GM23338 (cell line): Measurements from ENCODE around the gene UBL5. TPM values are rescaled to one million over a fixed set of nuclear protein-coding genes. Genes with fewer than 3 reads are reported as not detected.

Experiments used
- ATAC-seq: fragments of 200-7000 bp; cut with Tn5 transposase; 3 replicates; pipeline ENCODE4 v1.9.1; 2020
- DNase-seq: peaks from one replicate; pipeline ENCODE4 v3.0.0-alpha.2; 2015; ENCODE audit warnings: low spot score
- H2AFZ ChIP-seq: fragments of 200-600 bp; sonication (generic); 2 replicates; pipeline ENCODE4 v1.8.0; 2016; ENCODE audit warnings: antibody characterized with exemption, mild to moderate bottlenecking, moderate library complexity
- H3F3A ChIP-seq: fragments of 200-600 bp; sonication (generic); replicated peaks from 2 replicates; pipeline ENCODE4 v1.8.0; 2017; ENCODE audit warnings: antibody characterized with exemption, mixed run types, low read depth
- H3K27ac ChIP-seq: fragments of 200-600 bp; sonication (generic); 2 replicates; pipeline ENCODE4 v1.6.1; 2016; ENCODE audit warnings: low read depth
- H3K27me3 ChIP-seq: fragments of 200-600 bp; sonication (generic); 2 replicates; pipeline ENCODE4 v1.8.0; 2016; ENCODE audit warnings: mild to moderate bottlenecking, mixed run types, moderate library complexity; ENCODE audit not compliant: insufficient read depth
- H3K36me3 ChIP-seq: fragments of 200-600 bp; sonication (generic); 2 replicates; pipeline ENCODE4 v1.8.0; 2016; ENCODE audit warnings: mild to moderate bottlenecking; ENCODE audit not compliant: insufficient read depth
- H3K4me1 ChIP-seq: fragments of 200-600 bp; sonication (generic); 2 replicates; pipeline ENCODE4 v1.8.0; 2016; ENCODE audit warnings: mild to moderate bottlenecking, moderate library complexity; ENCODE audit not compliant: insufficient read depth
- H3K4me2 ChIP-seq: fragments of 200-600 bp; sonication (generic); 2 replicates; pipeline ENCODE4 v1.7.1; 2017; ENCODE audit warnings: mixed run types
- H3K4me3 ChIP-seq: fragments of 200-600 bp; sonication (generic); 2 replicates; pipeline ENCODE4 v1.6.1; 2016; ENCODE audit warnings: mixed run types
- H3K79me2 ChIP-seq: fragments of 200-600 bp; sonication (generic); replicated peaks from 2 replicates; pipeline ENCODE4 v1.8.0; 2017; ENCODE audit warnings: mild to moderate bottlenecking; ENCODE audit not compliant: insufficient read depth
- H3K9me2 ChIP-seq: fragments of 200-600 bp; sonication (generic); 2 replicates; pipeline ENCODE4 v1.8.0; 2017; ENCODE audit not compliant: insufficient read depth
- H4K20me1 ChIP-seq: fragments of 200-600 bp; sonication (generic); replicated peaks from 2 replicates; pipeline ENCODE4 v1.8.0; 2017; ENCODE audit warnings: mild to moderate bottlenecking; ENCODE audit not compliant: insufficient read depth
- H3K27ac Mint-ChIP-seq: 2 replicates; pipeline ENCODE4 v1.8.0; 2020; ENCODE audit warnings: inconsistent platforms, mild to moderate bottlenecking, moderate library complexity, mixed read lengths
- H3K27me3 Mint-ChIP-seq: 3 replicates; pipeline ENCODE4 v1.8.0; 2022; ENCODE audit warnings: low read depth, mild to moderate bottlenecking, moderate library complexity, mixed read lengths, inconsistent platforms; ENCODE audit not compliant: insufficient read depth, poor library complexity
- H3K36me3 Mint-ChIP-seq: 3 replicates; pipeline ENCODE4 v1.8.0; 2021; ENCODE audit warnings: low read depth, mild to moderate bottlenecking, inconsistent platforms, moderate library complexity, mixed read lengths
- H3K4me1 Mint-ChIP-seq: 3 replicates; pipeline ENCODE4 v1.8.0; 2020; ENCODE audit warnings: mild to moderate bottlenecking, inconsistent platforms, mixed read lengths
- H3K4me3 Mint-ChIP-seq: 3 replicates; pipeline ENCODE4 v1.8.0; 2021; ENCODE audit warnings: moderate library complexity, mild to moderate bottlenecking, inconsistent platforms, mixed read lengths
- H3K9me3 Mint-ChIP-seq: 3 replicates; pipeline ENCODE4 v1.8.0; 2020; ENCODE audit warnings: moderate library complexity, mild to moderate bottlenecking, inconsistent platforms, mixed read lengths
- CREB1 ChIP-seq: fragments of 250-450 bp; sonication (Bioruptor Pico); IDR thresholded peaks from 2 replicates; pipeline ENCODE4 v1.5.0; 2020; ENCODE audit warnings: low read depth, mild to moderate bottlenecking, moderate library complexity
- EZH2phosphoT487 ChIP-seq: fragments of 200-600 bp; sonication (generic); IDR thresholded peaks from one replicate; pipeline ENCODE4 v1.8.1; 2018; ENCODE audit warnings: antibody characterized with exemption; ENCODE audit not compliant: unreplicated experiment
- JUNB ChIP-seq: IDR thresholded peaks from one replicate; pipeline ENCODE4 v1.6.1; 2016; ENCODE audit warnings: antibody characterized with exemption; ENCODE audit not compliant: unreplicated experiment
- NANOG ChIP-seq: IDR thresholded peaks from 2 replicates; pipeline ENCODE4 v1.6.1; 2016; ENCODE audit warnings: antibody characterized with exemption, borderline replicate concordance
- REST ChIP-seq: IDR thresholded peaks from one replicate; pipeline ENCODE4 v1.6.1; 2018; ENCODE audit warnings: antibody characterized with exemption; ENCODE audit not compliant: unreplicated experiment
- ZNF462 ChIP-seq: fragments of 250-450 bp; sonication (Bioruptor Pico); IDR thresholded peaks from 2 replicates; pipeline ENCODE4 v1.5.0; 2020; ENCODE audit warnings: mild to moderate bottlenecking, moderate library complexity
- polyA plus RNA-seq: library from polyadenylated mRNA; unstranded; fragments of >200 nt; fragmentation: Nextera tagmentation; extraction: Ambion mirVana; gene quantifications from 2 replicates; pipeline ENCODE4 v1.2.1, GENCODE V29; 2016
- total RNA-seq: library from RNA; depleted of rRNA; stranded (reverse); fragments of >200 nt; shearing (Covaris generic); gene quantifications from 2 replicates; pipeline ENCODE4 v1.2.3, GENCODE V29; 2014

Gene UBL5
- total and polyA plus RNA-seq, 2 experiments from 2014 or later = 304 to 1,371 TPM

GRCh38 chr19:9836021-9836420 lies 8.3 kb downstream of the UBL5 start (continued):
- no peak for TF ChIP-seq REST

- H3K36me3 ChIP-seq = no peaks in the 10 kb centered on the region
- peaks cover 11% of the 10 kb centered on the region; the same call in 1 of the 2 replicates for H3K4me1 ChIP-seq
- H2AFZ ChIP-seq = no peak overlapping the region
- H3F3A ChIP-seq = peaks cover 8% of the 10 kb centered on the region
- Mint-ChIP-seq H3K27me3 (peaks cover 5% of the 10 kb centered on the region), H3K4me3 (no peak overlapping the region), H3K27ac (no peak overlapping the region), H3K9me3 (no peaks in the 10 kb centered on the region), H3K36me3 (peaks cover 47% of the 10 kb centered on the region), H3K4me1 (peaks cover 9% of the 10 kb centered on the region)
- H3K9me2 ChIP-seq = no peaks in the 10 kb centered on the region
- TF ChIP-seq CREB1 (CRISPR knock-in tag) (no peak), NANOG (no peak)
- no peak overlapping the region for H3K4me2 ChIP-seq
- H3K4me3 ChIP-seq = no peak overlapping the region
- peaks cover 16% of the 10 kb centered on the region for H4K20me1 ChIP-seq
- H3K27me3 ChIP-seq = no peaks in the 10 kb centered on the region
- ATAC-seq (no peak), DNase-seq (no peak)
- H3K79me2 ChIP-seq = peaks cover 17% of the 10 kb centered on the region
- H3K27ac ChIP-seq = no peak overlapping the region
These were observed 10.6 kb downstream of the UBL5 start for GRCh38 chr19:9838324-9838723.

GRCh38 chr19:9839415-9839814 lies 11.7 kb downstream of the UBL5 start:
- Mint-ChIP-seq H3K4me1 (peaks cover 9% of the 10 kb centered on the region), H3K27ac (no peak overlapping the region), H3K36me3 (peaks cover 56% of the 10 kb centered on the region)
- TF ChIP-seq NANOG (no peak), JUNB (no peak), ZNF462 (no peak), EZH2phosphoT487 (no peak), CREB1 (CRISPR knock-in tag) (no peak), REST (no peak)

More at GRCh38 chr19:9839415-9839814, 11.7 kb downstream of the UBL5 start:
- no peak for ATAC-seq
- no peak overlapping the region for H3K4me3 ChIP-seq
- DNase-seq = no peak
- Mint-ChIP-seq H3K4me3 (no peak overlapping the region), H3K9me3 (no peaks in the 10 kb centered on the region), H3K27me3 (peaks cover 6% of the 10 kb centered on the region)
- peaks cover 1% of the 10 kb centered on the region for H3F3A ChIP-seq
- H3K27ac ChIP-seq = no peak overlapping the region
- H4K20me1 ChIP-seq = peaks cover 7% of the 10 kb centered on the region
- H3K4me2 ChIP-seq = no peak overlapping the region
- H3K4me1 ChIP-seq = peaks cover 6% of the 10 kb centered on the region; the same call in 1 of the 2 replicates
- H3K27me3 ChIP-seq = no peaks in the 10 kb centered on the region
- H3K9me2 ChIP-seq = no peaks in the 10 kb centered on the region
- H3K79me2 ChIP-seq = peaks cover 17% of the 10 kb centered on the region
- H2AFZ ChIP-seq = no peak overlapping the region
- no peaks in the 10 kb centered on the region for H3K36me3 ChIP-seq
